Astrocyte of the hippocampus (primary cell): Measurements from ENCODE around the gene ADCY10.
A peak's percentile ranks its signal among the peaks of the same experiment; 100 is the strongest.
"Not testable (repeated sequence)": the region's sequence is repeated elsewhere in the genome, so short reads cannot be mapped to it uniquely, and the experiment has no call there.

Experiments
- DNase-seq: peaks from one replicate; pipeline ENCODE4 v3.0.0; 2011; ENCODE audit warnings: low read depth, low spot score

Gene ADCY10

GRCh38 chr1:167815650-167816049 lies 98.3 kb downstream of the ADCY10 start:
- no peak for DNase-seq

DNA sequence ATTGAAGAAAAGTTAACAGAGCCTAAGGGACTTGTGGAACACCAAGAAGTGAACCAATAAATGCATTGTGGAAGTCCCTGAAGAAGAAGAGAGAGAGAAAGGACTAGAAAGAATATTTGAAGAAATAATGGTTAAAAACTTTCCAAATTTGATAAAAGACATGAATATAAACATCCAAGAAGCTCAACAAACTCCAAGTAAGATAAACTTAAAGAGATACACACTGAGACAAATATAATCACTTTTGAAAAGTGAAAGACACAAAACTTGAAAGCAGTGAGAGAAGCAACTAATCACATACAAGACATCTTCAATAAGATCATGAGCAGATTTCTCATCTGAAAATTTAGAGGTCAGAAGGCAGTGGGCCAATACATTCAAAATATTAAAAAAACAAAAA lies 101.0 kb downstream of the ADCY10 start:
- no peak for DNase-seq

DNA sequence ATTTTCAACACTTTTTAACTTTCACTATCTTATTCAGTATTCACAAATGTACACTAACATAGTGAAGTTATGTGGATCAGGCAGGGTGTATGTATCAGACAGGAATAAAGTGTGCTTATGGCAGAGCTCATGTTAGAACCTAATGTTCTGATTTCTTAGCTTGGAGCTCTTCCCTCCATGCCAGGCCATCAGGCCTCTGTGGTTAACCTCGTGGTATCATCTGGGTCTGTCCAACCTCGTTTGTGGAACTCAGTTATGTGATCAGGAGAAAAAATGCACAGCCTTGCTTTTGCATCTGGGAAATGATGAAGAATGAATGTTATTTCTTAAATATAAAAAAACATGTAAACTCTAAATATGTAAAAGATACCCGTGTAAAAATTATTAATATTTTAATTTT lies 105.2 kb downstream of the ADCY10 start:
- peak; percentile 78 for DNase-seq

GRCh38 chr1:167808104-167808503 lies 105.8 kb downstream of the ADCY10 start:
- no peak for DNase-seq

DNA sequence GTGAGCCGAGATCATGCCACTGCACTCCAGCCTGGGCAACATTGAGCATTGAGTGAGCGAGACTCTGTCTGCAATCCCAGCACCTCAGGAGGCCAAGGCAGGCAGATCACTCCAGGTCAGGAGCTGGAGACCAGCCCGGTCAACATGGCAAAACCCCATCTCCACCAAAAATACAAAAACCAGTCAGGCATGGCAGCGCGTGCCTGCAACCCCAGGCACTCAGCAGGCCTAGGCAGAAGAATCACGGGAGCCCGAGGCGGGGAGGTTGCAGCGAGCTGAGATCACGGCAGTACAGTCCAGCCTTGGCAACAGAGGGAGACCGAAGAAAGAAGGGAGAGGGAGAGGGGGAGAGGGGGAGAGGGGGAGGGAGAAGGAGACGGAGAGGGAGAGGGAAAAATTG lies 107.3 kb downstream of the ADCY10 start:
- DNase-seq: not testable (repeated sequence)

DNA sequence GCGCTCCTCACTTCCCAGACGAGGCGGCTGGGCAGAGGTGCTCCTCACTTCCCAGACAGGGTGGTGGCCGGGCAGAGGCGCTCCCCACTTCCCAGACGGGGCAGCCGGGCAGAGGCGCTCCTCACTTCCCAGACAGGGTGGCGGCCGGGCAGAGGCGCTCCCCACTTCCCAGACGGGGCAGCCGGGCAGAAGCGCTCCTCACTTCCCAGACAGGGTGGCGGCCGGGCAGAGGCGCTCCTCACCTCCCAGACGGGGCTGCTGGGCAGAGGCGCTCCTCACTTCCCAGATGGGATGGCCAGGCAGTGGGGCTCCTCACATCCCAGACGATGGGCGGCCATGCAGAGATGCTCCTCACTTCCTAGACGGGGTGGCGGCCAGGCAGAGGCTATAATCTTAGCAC lies 107.7 kb downstream of the ADCY10 start:
- not testable (repeated sequence) for DNase-seq

GRCh38 chr1:167805041-167805556 lies 108.8 kb downstream of the ADCY10 start:
- no peak for DNase-seq

DNA sequence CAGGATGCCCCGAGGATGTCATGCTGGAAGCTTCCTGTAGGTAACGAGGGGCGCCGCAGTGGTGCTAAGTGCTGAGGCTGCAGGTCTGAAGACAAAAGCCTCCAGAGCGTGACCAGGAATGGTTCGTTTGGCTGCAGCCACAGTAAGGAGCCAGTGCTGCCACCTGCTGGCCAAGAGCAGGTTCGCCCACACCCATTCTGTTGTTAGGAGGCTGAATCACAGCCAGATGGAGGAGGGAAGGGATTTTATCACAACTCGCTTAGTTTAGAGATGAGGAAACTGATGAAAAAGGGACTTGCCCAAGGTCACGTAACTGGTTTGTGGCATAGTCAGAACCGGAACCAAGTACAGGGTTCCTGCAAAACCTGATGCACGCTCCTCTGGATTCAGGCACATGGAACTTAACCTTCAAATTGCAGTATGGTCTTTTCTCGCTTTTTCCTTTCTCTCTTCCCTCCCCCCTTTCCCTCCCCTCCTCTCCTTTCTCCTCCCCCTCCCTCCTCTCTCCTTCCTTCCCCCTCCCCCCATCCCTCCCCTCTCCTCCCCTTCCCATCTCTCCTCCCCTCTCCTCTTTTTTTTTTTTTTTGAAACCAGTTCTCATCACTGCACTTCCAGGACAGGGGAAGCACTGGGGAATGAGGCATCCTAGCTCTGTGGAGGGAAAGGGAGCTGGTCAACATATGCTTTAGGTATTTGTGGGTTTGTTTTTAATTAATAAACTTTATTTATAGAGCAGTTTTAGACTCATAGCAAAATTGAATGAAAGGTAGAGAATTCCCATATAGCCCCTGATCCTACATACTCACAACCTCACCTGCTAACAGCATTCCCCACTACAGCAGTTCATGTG lies 110.4 kb downstream of the ADCY10 start:
- DNase-seq: peak; percentile 96

DNA sequence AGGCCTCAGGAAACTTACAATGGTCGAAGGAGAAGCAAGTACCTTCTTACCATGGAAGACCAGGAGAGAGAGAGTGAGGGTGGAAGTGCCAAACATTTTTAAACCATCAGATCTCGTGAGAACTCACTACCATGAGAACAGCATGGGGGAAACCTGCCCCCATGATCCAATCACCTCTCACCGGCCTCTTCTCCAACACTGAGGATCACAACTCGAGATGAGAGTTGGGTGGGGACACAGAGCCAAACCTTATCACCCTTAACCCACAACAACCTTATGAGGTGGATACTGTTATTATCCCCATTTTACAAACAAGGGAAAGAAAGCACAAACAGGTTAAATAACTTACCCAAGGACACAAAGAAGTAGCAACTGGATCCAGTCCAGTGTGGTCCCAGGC lies 111.7 kb downstream of the ADCY10 start:
- DNase-seq: no peak

DNA sequence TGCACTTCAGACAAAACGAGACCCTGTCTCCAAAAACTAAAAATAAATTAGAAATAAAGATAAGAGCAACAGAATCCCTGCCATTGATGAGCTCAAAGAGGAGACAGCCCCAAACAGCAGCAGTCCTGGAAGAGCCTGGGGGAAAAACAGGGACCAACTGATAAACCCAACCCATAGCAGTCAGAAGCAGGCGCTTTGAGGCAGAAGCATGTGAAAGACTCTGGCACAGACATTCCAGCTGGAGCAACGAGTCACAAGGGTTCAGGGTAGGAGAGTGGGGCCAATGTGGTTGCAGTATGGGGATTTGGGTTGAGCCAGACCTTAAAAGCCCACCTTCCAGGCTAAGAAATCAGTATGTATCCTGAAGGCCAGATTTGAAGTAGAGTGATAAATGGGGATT lies 113.7 kb downstream of the ADCY10 start:
- DNase-seq: no peak

DNA sequence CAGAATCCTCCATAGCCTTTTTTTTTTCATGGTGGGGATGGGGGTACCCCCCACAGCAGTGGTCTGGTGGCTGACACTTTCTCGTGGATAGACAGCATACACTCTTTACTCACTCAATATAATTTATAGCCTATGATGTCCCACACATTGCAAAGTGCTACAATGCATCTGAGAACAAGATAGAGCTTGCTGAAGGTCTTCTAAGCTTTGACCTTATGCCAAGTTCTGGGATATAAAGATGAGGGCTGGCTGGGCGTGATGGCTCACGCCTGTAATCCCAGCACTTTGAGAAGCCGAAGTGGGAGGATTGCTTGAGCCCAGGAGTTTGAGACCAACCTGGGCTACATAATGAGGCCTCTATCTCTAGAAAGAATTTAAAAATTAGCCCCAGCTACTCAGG lies 114.2 kb downstream of the ADCY10 start:
- DNase-seq: no peak

DNA sequence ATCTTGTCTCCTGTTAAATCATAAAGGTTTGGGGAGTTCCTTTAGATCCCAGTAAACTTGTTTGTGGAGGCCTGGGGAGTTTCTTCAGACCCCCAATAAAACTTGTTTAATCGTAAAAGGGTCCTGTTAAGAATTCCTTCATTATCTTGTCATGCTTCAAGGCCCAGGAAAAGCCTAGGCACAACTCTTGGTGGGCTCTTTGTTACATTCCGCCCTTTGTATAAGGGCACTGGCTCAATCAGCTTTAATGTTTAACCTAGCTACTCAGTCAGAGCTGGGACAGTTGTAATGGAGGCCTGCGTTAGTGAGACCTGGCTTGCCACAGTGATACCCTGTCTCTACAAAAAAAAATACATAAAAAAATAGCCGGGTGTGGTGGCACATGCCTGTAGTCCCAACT lies 115.0 kb downstream of the ADCY10 start:
- DNase-seq: no peak

- peak; percentile 93 for DNase-seq
Observed at GRCh38 chr1:167797015-167797414, 116.9 kb downstream of the ADCY10 start.

DNA sequence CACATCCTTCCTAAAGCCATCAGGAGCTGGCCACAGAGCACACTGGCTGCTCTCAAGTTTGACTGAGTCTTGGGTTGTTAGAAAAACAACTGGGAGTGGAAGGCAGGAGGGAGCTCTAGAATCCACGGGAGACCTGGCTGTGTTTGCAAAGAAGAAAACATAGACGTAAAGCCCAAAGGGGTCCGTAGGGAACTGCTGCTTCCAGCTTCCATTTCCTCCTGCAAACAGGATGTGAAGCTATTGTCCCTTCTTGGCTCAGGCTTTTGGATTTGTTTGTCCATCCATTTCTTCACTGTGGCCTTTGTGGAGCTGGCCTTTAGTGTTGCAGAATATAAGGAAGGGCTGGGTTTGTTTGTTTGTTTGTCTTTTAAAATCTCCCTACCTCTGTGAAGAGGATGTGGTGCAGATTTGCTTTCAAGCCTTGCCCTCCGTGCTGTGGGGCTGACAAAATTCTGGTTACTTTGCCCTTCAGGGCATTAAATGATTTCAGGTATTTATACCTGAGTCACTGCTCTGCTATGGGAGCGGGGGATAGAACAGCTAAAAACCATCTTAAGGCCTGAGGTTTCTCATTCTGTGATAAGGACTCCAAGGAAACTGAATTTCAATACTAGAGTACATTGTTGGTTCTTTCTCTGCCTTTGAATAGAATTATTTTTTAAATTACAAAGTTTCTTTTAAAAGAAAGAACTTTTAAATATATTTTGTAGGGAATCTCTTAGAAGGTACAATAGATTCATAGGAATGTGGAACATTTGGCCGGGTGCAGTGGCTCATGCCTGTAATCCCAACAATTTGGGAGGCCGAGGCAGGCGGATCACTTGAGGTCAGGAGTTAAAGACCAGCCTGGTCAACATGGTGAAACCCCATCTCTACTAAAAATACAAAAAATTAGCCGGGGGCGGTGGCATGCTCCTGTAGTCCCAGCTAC lies 117.9 kb downstream of the ADCY10 start:
- peak; percentile 43 for DNase-seq

- DNase-seq: no peak
Observed at GRCh38 chr1:167794043-167794442, 119.9 kb downstream of the ADCY10 start.

GRCh38 chr1:167792188-167792565 lies 121.8 kb downstream of the ADCY10 start:
- DNase-seq: no peak

DNA sequence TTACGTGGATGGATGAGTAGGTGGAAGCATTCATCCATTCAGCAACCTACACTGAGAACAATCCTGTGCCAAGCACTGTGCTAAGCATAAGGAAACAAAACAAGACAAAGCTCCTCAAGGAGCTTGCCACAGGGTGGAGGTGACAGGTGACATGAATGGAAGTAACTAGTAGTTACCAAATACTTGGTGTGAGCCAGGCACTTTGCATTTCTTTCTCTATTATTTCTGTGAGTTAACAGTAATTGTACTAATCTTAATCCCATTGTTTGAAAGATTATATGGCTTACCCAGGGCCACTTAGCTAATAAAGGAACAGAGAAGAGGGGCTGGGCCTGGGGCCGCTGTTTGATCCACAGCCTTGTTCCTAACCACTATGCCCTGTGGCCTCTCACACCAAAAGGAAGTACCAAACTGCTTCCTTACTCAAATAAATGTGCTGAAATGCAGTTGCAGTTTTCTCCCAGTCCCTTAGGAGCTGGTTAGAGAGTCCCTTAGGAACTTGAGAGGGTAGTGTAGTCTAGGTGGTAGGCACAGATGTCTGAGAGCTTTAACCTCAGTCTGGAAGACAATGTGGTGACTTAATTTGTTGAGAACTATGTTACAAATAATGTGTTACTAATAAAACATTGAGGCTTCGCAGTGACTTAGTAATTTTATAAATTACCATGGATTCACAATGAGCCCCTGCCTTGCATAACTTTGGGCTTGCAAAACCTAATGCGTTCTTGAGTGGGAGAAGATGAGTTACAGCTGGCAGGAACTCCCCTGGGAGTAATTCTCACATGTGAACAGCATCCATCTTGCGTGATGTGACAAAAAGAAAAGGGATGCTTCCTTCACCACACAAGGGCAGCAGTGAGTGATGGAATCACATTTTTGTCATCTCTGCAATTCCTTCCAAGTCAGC lies 122.4 kb downstream of the ADCY10 start:
- DNase-seq: no peak

- no peak for DNase-seq
Observed at GRCh38 chr1:167790117-167790516, 123.8 kb downstream of the ADCY10 start.

GRCh38 chr1:167789501-167789900 lies 124.4 kb downstream of the ADCY10 start:
- DNase-seq: no peak

DNA sequence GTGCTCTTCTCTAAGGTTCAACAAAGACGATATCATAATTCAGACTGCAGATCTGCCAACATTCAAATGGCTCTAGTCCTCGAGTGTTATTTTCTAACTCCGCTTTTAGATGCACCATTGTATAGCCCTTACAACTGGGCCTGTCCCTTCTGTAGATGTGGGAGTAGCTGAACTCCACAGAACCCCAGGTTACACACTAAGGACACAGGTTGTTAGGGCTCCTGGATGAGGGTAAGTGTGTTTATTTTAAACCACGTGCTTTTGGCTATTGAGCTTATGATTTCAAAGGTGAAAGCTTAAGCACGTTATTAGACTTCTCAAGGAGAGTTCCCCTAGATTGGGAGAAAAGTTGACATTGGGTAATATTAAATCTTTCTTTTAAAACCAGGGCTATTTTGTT lies 127.4 kb downstream of the ADCY10 start:
- no peak for DNase-seq

GRCh38 chr1:167784876-167785550 lies 128.9 kb downstream of the ADCY10 start:
- no peak for DNase-seq
